DOHH2 (cell line): ENCODE results near the gene CACNG8.

Source experiments
- EZH2phosphoT487 ChIP-seq: fragments of 200-600 bp; sonication (generic); IDR thresholded peaks from 2 replicates; pipeline ENCODE4 v1.6.1; 2017; ENCODE audit warnings: borderline replicate concordance, mild to moderate bottlenecking, antibody characterized with exemption, low read length, moderate library complexity, mixed read lengths
- TF ChIP-seq, protein P1 (sequence below): fragments of 200-600 bp; sonication (generic); IDR thresholded peaks from one replicate; pipeline ENCODE4 v1.5.1; 2014; ENCODE audit warnings: antibody characterized with exemption, mild to moderate bottlenecking, low read depth, low read length; ENCODE audit not compliant: poor library complexity, severe bottlenecking

DNA sequence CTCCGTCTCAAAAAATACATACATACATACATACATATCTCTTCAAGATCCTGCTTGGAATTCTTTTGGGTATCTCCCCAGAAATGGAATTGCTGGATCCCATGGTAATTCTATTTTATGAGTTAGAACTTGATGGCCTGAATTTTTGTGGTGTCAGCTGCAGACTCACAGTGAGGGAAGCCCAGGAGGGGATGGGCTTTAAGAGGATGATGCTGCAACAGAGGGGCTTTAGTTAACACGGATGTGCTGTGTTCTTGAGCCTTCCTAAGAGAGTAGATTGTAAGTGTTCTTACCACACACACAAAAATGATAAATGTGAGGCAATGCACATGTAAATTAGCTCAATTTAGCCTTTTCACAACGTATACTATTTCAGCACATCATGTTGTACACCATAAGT is 60.5 kb downstream of the CACNG8 start:
- TF ChIP-seq EZH2phosphoT487: no peak
- TF ChIP-seq, protein P1, sequence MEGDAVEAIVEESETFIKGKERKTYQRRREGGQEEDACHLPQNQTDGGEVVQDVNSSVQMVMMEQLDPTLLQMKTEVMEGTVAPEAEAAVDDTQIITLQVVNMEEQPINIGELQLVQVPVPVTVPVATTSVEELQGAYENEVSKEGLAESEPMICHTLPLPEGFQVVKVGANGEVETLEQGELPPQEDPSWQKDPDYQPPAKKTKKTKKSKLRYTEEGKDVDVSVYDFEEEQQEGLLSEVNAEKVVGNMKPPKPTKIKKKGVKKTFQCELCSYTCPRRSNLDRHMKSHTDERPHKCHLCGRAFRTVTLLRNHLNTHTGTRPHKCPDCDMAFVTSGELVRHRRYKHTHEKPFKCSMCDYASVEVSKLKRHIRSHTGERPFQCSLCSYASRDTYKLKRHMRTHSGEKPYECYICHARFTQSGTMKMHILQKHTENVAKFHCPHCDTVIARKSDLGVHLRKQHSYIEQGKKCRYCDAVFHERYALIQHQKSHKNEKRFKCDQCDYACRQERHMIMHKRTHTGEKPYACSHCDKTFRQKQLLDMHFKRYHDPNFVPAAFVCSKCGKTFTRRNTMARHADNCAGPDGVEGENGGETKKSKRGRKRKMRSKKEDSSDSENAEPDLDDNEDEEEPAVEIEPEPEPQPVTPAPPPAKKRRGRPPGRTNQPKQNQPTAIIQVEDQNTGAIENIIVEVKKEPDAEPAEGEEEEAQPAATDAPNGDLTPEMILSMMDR: no peak
